Activated CD4-positive, alpha-beta T cell treated with anti-CD3 and anti-CD28 coated beads, Interleukin-2, amount 10 ng/mL, durations not matched to agents 24 days and 14 days (primary cell): ENCODE data around the gene IL17REL. TPM values are rescaled to one million over a fixed set of nuclear protein-coding genes. Genes with fewer than 3 reads are reported as not detected.

Source experiments
- DNase-seq: peaks from one replicate; pipeline ENCODE4 v3.0.0; 2022
- H3K27ac Mint-ChIP-seq: one replicate; pipeline ENCODE4 v1.8.0; 2022; ENCODE audit warnings: mild to moderate bottlenecking, mixed read lengths
- H3K27me3 Mint-ChIP-seq: one replicate; pipeline ENCODE4 v1.8.0; 2022; ENCODE audit warnings: mixed read lengths
- H3K36me3 Mint-ChIP-seq: one replicate; pipeline ENCODE4 v1.8.0; 2022; ENCODE audit warnings: low read depth, mild to moderate bottlenecking, mixed read lengths
- H3K4me1 Mint-ChIP-seq: one replicate; pipeline ENCODE4 v1.8.0; 2021; ENCODE audit warnings: mixed read lengths
- H3K4me3 Mint-ChIP-seq: one replicate; pipeline ENCODE4 v1.8.0; 2022; ENCODE audit warnings: mild to moderate bottlenecking, moderate library complexity, mixed read lengths
- H3K9me3 Mint-ChIP-seq: one replicate; pipeline ENCODE4 v1.8.0; 2021; ENCODE audit warnings: mixed read lengths
- intact Hi-C: fragments of 100-400 bp; cut with micrococcal nuclease; formaldehyde crosslinking; loops from one replicate; pipeline ENCODE4 v1.15.1; 2023
- total RNA-seq: library from RNA; stranded (reverse); gene quantifications from 2 replicates; pipeline ENCODE4 v1.2.3, GENCODE V29; 2022

Gene IL17REL
- total RNA-seq, 1 donor from 2014 or later, result 0.09 TPM

GRCh38 chr22:50035976-50036724 lies 23.6 kb upstream of the IL17REL start:
- Mint-ChIP-seq H3K4me3 (no peak overlapping the region), H3K36me3 (no peaks in the 10 kb centered on the region), H3K9me3 (no peaks in the 10 kb centered on the region), H3K4me1 (no peaks in the 10 kb centered on the region), H3K27me3 (no peaks in the 10 kb centered on the region), H3K27ac (no peak overlapping the region)
- intact Hi-C loops, result no loop called here
- DNase-seq, result no peak

- DNase-seq, result no peak
- intact Hi-C loops, result no loop called here
- Mint-ChIP-seq H3K27ac (no peak overlapping the region), H3K4me3 (no peak overlapping the region), H3K36me3 (no peaks in the 10 kb centered on the region), H3K27me3 (no peaks in the 10 kb centered on the region), H3K9me3 (no peaks in the 10 kb centered on the region), H3K4me1 (no peaks in the 10 kb centered on the region)
Measured at GRCh38 chr22:50035131-50035881, 22.7 kb upstream of the IL17REL start.

- H3K27ac Mint-ChIP-seq, result no peak overlapping the region
- H3K9me3 Mint-ChIP-seq, result no peaks in the 10 kb centered on the region
- no peaks in the 10 kb centered on the region for H3K36me3 Mint-ChIP-seq
- DNase-seq, result no peak
- H3K27me3 Mint-ChIP-seq, result peaks cover 2% of the 10 kb centered on the region
- intact Hi-C loops, result no loop called here
- H3K4me1 Mint-ChIP-seq, result peaks cover 3% of the 10 kb centered on the region
- no peak overlapping the region for H3K4me3 Mint-ChIP-seq
Measured at GRCh38 chr22:50034126-50035081, 21.8 kb upstream of the IL17REL start.

GRCh38 chr22:50032941-50033601 lies 20.5 kb upstream of the IL17REL start:
- no peak for DNase-seq
- Mint-ChIP-seq H3K4me1 (peaks cover 5% of the 10 kb centered on the region), H3K36me3 (no peaks in the 10 kb centered on the region), H3K4me3 (no peak overlapping the region), H3K27ac (no peak overlapping the region), H3K27me3 (peaks cover 4% of the 10 kb centered on the region), H3K9me3 (no peaks in the 10 kb centered on the region)
- intact Hi-C loops, result no loop called here

GRCh38 chr22:50032109-50032871 lies 19.7 kb upstream of the IL17REL start:
- intact Hi-C loops, result no loop called here

GRCh38 chr22:50031189-50032091 lies 18.9 kb upstream of the IL17REL start:
- Mint-ChIP-seq H3K4me1 (peaks cover 11% of the 10 kb centered on the region), H3K9me3 (no peaks in the 10 kb centered on the region), H3K36me3 (no peaks in the 10 kb centered on the region), H3K4me3 (no peak overlapping the region), H3K27me3 (peaks cover 6% of the 10 kb centered on the region), H3K27ac (no peak overlapping the region)
- DNase-seq, result no peak
- intact Hi-C loops, result loop anchor here (2.0 kb wide), 1 partner anchor 265 kb away; no protein-coding TSS in a partner anchor

More at GRCh38 chr22:50032109-50032871, 19.7 kb upstream of the IL17REL start:
- no peaks in the 10 kb centered on the region for H3K9me3 Mint-ChIP-seq
- no peak for DNase-seq
- H3K27me3 Mint-ChIP-seq, result peaks cover 6% of the 10 kb centered on the region
- H3K27ac Mint-ChIP-seq, result no peak overlapping the region
- H3K4me3 Mint-ChIP-seq, result no peak overlapping the region
- H3K36me3 Mint-ChIP-seq, result no peaks in the 10 kb centered on the region
- H3K4me1 Mint-ChIP-seq, result peaks cover 11% of the 10 kb centered on the region

GRCh38 chr22:50030297-50031188 lies 18.0 kb upstream of the IL17REL start:
- Mint-ChIP-seq H3K4me3 (no peak overlapping the region), H3K9me3 (no peaks in the 10 kb centered on the region), H3K4me1 (peaks cover 11% of the 10 kb centered on the region), H3K36me3 (no peaks in the 10 kb centered on the region), H3K27me3 (peaks cover 6% of the 10 kb centered on the region), H3K27ac (no peak overlapping the region)
- intact Hi-C loops, result loop anchor here (1.0 to 2.0 kb wide), 3 partner anchors 37 to 264 kb away; no protein-coding TSS in a partner anchor
- DNase-seq, result peak; percentile 95

GRCh38 chr22:50027639-50028537 lies 15.3 kb upstream of the IL17REL start:
- intact Hi-C loops, result no loop called here
- Mint-ChIP-seq H3K36me3 (no peaks in the 10 kb centered on the region), H3K4me1 (peaks cover 14% of the 10 kb centered on the region), H3K27ac (peak overlapping the region; percentile 62), H3K27me3 (peaks cover 9% of the 10 kb centered on the region), H3K4me3 (peak overlapping the region; percentile 30), H3K9me3 (no peaks in the 10 kb centered on the region)
- no peak for DNase-seq

GRCh38 chr22:50025993-50026392 lies 13.4 kb upstream of the IL17REL start:
- no peak overlapping the region for H3K4me3 Mint-ChIP-seq
- no peaks in the 10 kb centered on the region for H3K9me3 Mint-ChIP-seq
- H3K27me3 Mint-ChIP-seq, result peaks cover 9% of the 10 kb centered on the region
- H3K27ac Mint-ChIP-seq, result no peak overlapping the region
- H3K4me1 Mint-ChIP-seq, result peaks cover 14% of the 10 kb centered on the region
- intact Hi-C loops, result no loop called here
- no peak for DNase-seq
- H3K36me3 Mint-ChIP-seq, result no peaks in the 10 kb centered on the region

GRCh38 chr22:50022171-50022819 lies 9.7 kb upstream of the IL17REL start:
- intact Hi-C loops, result no loop called here
- no peak for DNase-seq
- Mint-ChIP-seq H3K27me3 (peaks cover 5% of the 10 kb centered on the region), H3K9me3 (no peaks in the 10 kb centered on the region), H3K4me3 (no peak overlapping the region), H3K27ac (no peak overlapping the region), H3K36me3 (no peaks in the 10 kb centered on the region), H3K4me1 (peaks cover 24% of the 10 kb centered on the region)
